ENCODE measurements around the gene NTF3. TPM values are rescaled to one million over a fixed set of nuclear protein-coding genes. Genes with fewer than 3 reads are reported as not detected.
A peak's percentile ranks its signal among the peaks of the same experiment; 100 is the strongest.

The NTF3 gene
- total and polyA plus RNA-seq, 2 of the 8 experiments (the other 6 are each of a cell fraction or from before 2014, with no cell fraction given), result 1.4 to 2.3 TPM

GRCh38 chr12:5507944-5508343 lies 76.0 kb downstream of the NTF3 start:
- no peaks in the 10 kb centered on the region for H3K9me3 ChIP-seq (ENCODE audit: insufficient read depth in 2 of 2, low read depth in 1 of 2, low read length in 1 of 2)
- no peak for TF ChIP-seq RNF2 (IDR thresholded peaks at IDR 0.05; ENCODE audit: borderline replicate concordance, low read depth, low read length, missing control alignments, poor library complexity, severe bottlenecking)
- TF ChIP-seq CBX5 (IDR thresholded peaks at IDR 0.05; ENCODE audit: low read depth, low read length), result no peak
- TF ChIP-seq SP2 (IDR thresholded peaks at IDR 0.05; ENCODE audit: low read length), result no peak
- TF ChIP-seq BACH1 (IDR thresholded peaks at IDR 0.05; ENCODE audit: low read length), result no peak
- no peak for TF ChIP-seq EZH2 (IDR thresholded peaks at IDR 0.05; ENCODE audit: low read depth, low read length, severe bottlenecking)
- TF ChIP-seq EP300 (IDR thresholded peaks at IDR 0.05; ENCODE audit: borderline replicate concordance in 1 of 2, low read depth in 2 of 2, low read length in 2 of 2), result no peak
- TF ChIP-seq POLR2A (IDR thresholded peaks at IDR 0.05; ENCODE audit: control extremely low read depth in 1 of 2, low read depth in 2 of 2, low read length in 2 of 2), result no peak
- TF ChIP-seq GTF2F1 (IDR thresholded peaks at IDR 0.05; ENCODE audit: borderline replicate concordance, low read depth, low read length), result no peak
- TF ChIP-seq TBP (IDR thresholded peaks at IDR 0.05; ENCODE audit: low read depth, low read length), result no peak
- TF ChIP-seq ASH2L (IDR thresholded peaks at IDR 0.05; ENCODE audit: low read length), result no peak
- TF ChIP-seq TCF12 (IDR thresholded peaks at IDR 0.05; ENCODE audit: low read depth, low read length), result no peak
- no peak for TF ChIP-seq KDM4A (IDR thresholded peaks at IDR 0.05; ENCODE audit: low read depth, low read length, severe bottlenecking)
- no peak for TF ChIP-seq BCL11A (IDR thresholded peaks at IDR 0.05; ENCODE audit: low read depth in 2 of 2, low read length in 2 of 2)
- H3K18ac ChIP-seq (ENCODE audit: extremely low read depth, low read length), result no peak overlapping the region
- no peak overlapping the region for H2AFZ ChIP-seq (ENCODE audit: low read length)
- FAIRE-seq (no peak), DNase-seq (ENCODE audit: low read depth in 1 of 2, low spot score in 2 of 2) (peak in 1 of 2 experiments; percentile 22)
- no peak overlapping the region for H3K4me2 ChIP-seq (ENCODE audit: insufficient read depth in 1 of 2, low read depth in 2 of 2, low read length in 2 of 2)
- H3K4ac ChIP-seq (replicated peaks; ENCODE audit: insufficient read length, low read depth, low read length), result no peak overlapping the region
- H2BK12ac ChIP-seq (ENCODE audit: low read depth, low read length), result no peak overlapping the region
- ChIA-PET POLR2A (ENCODE audit: partially characterized antibody) (no interaction called here), CTCF (ENCODE audit: partially characterized antibody) (interaction anchor here (0.8 to 1.6 kb wide), 4 partner anchors 21 to 308 kb away, joined by 3 to 6 read pairs (median 3); no protein-coding TSS in a partner anchor)
- no peak overlapping the region for H2BK20ac ChIP-seq (ENCODE audit: low read length)
- no peak overlapping the region for H2BK15ac ChIP-seq (ENCODE audit: low read length)
- no peak overlapping the region for H2BK120ac ChIP-seq (replicated peaks; ENCODE audit: low read depth, low read length)
- no peaks in the 10 kb centered on the region for H4K20me1 ChIP-seq (replicated peaks in 1 of 2; ENCODE audit: control insufficient read depth in 1 of 2, insufficient read depth in 2 of 2, low read length in 2 of 2)
- H4K91ac ChIP-seq (replicated peaks; ENCODE audit: insufficient read length, low read length), result no peak overlapping the region
- H3K79me1 ChIP-seq (ENCODE audit: low read depth, low read length), result no peaks in the 10 kb centered on the region
- H3K23ac ChIP-seq (ENCODE audit: insufficient read length), result no peak overlapping the region
- H2BK5ac ChIP-seq (ENCODE audit: low read depth, low read length), result no peak overlapping the region
- no peaks in the 10 kb centered on the region for H3K36me3 ChIP-seq (ENCODE audit: control insufficient read depth in 2 of 4, insufficient read depth in 4 of 4, low read length in 3 of 4)
- H3K27ac ChIP-seq (ENCODE audit: low read depth, low read length), result no peak overlapping the region
- H3K4me1 ChIP-seq (replicated peaks in 1 of 4; ENCODE audit: control insufficient read depth in 3 of 4, insufficient read depth in 4 of 4, low read length in 3 of 4), result peaks cover 0 to 7% (median 3%) of the 10 kb centered on the region in 4 experiments; a peak in 6 of 7 replicates
- no peak overlapping the region for H4K8ac ChIP-seq (ENCODE audit: extremely low read depth, insufficient read depth, low read length)
- H3K4me3 ChIP-seq (ENCODE audit: extremely low read depth in 1 of 4, insufficient read depth in 2 of 4, low read depth in 3 of 4, low read length in 4 of 4), result no peak overlapping the region
- WGBS, 2 experiments (ENCODE audit: extremely low coverage in 1 of 2, insufficient coverage in 1 of 2, insufficient read length in 1 of 2, insufficient replicate concordance in 2 of 2, low coverage in 1 of 2, low lambda C conversion rate in 2 of 2, missing lambda C conversion rate in 1 of 2), result 85% methylated on average over 5 of the region's 5 CpGs; no CpG with 5 or more reads in 1 of the 2 experiments
- no peak overlapping the region for H4K5ac ChIP-seq (ENCODE audit: insufficient read length, low read depth, low read length)
- no peaks in the 10 kb centered on the region for H3K27me3 ChIP-seq (replicated peaks in 1 of 4; ENCODE audit: control insufficient read depth in 3 of 4, extremely low read depth in 1 of 4, insufficient read depth in 3 of 4, low read length in 3 of 4)
- H3K56ac ChIP-seq (replicated peaks; ENCODE audit: insufficient read length, low read depth, low read length), result no peak overlapping the region
- no peaks in the 10 kb centered on the region for H3K79me2 ChIP-seq (ENCODE audit: control insufficient read depth in 1 of 2, insufficient read depth in 2 of 2, low read length in 2 of 2)
- H3K23me2 ChIP-seq (ENCODE audit: low read depth, low read length), result no peaks in the 10 kb centered on the region
- no peak overlapping the region for H3K9ac ChIP-seq (replicated peaks in 1 of 4; ENCODE audit: extremely low read depth in 1 of 4, low read depth in 3 of 4, low read length in 3 of 4)
- H3K14ac ChIP-seq (ENCODE audit: insufficient read length), result no peak overlapping the region
- no peak overlapping the region for H2AK5ac ChIP-seq (ENCODE audit: low read depth, low read length)
